Nephron (organoid): ENCODE results near the gene ZNF800.

Experiments
- H3K27ac Mint-ChIP-seq, 3 experiments: 2 replicates each; pipeline ENCODE4 v1.8.0; 2020; ENCODE audit warnings: mixed read lengths in 3 of 3, mild to moderate bottlenecking in 2 of 3, moderate library complexity in 1 of 3
- H3K27me3 Mint-ChIP-seq: 2 replicates; pipeline ENCODE4 v1.8.0; 2021; ENCODE audit warnings: low read depth, mild to moderate bottlenecking, moderate library complexity, mixed read lengths
- H3K36me3 Mint-ChIP-seq: 2 replicates; pipeline ENCODE4 v1.8.0; 2020; ENCODE audit warnings: low read depth, mixed read lengths
- H3K4me1 Mint-ChIP-seq: 2 replicates; pipeline ENCODE4 v1.8.0; 2020; ENCODE audit warnings: mixed read lengths
- H3K4me3 Mint-ChIP-seq, 3 experiments: 2 replicates each; pipeline ENCODE4 v1.8.0; 2020; ENCODE audit warnings: mild to moderate bottlenecking in 3 of 3, mixed read lengths in 3 of 3, moderate library complexity in 2 of 3
- H3K9me3 Mint-ChIP-seq: 2 replicates; pipeline ENCODE4 v1.8.0; 2020; ENCODE audit warnings: mixed read lengths
- TF ChIP-seq, protein P1 (sequence below), 3 experiments: fragments of 200-600 bp; sonication (generic); IDR thresholded peaks; one replicate each; pipeline ENCODE4 v1.5.0; 2021; ENCODE audit warnings: antibody characterized with exemption in 3 of 3; ENCODE audit not compliant: unreplicated experiment in 3 of 3

ZNF800 gene

DNA sequence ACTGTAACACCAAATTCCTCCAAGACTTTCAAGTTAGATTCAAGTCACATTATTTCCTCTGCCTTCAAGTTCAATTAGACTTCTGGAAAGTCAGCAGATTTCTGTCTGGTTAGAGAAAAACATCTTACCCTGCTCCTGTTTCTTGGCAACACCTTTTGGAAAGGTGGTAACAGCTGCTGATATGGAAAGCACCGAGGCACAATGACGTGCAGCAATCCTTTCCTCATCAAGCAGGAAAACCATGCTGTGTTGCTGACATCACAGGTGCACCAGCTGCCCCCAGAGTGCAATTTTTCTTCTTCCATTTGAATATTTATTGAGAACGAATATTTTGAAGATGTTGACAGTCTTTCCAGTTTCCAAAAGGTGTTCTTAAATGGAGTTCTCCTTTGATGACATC lies 41.9 kb downstream of the ZNF800 start:
- H3K4me1 Mint-ChIP-seq, result no peaks in the 10 kb centered on the region
- TF ChIP-seq, protein P1, sequence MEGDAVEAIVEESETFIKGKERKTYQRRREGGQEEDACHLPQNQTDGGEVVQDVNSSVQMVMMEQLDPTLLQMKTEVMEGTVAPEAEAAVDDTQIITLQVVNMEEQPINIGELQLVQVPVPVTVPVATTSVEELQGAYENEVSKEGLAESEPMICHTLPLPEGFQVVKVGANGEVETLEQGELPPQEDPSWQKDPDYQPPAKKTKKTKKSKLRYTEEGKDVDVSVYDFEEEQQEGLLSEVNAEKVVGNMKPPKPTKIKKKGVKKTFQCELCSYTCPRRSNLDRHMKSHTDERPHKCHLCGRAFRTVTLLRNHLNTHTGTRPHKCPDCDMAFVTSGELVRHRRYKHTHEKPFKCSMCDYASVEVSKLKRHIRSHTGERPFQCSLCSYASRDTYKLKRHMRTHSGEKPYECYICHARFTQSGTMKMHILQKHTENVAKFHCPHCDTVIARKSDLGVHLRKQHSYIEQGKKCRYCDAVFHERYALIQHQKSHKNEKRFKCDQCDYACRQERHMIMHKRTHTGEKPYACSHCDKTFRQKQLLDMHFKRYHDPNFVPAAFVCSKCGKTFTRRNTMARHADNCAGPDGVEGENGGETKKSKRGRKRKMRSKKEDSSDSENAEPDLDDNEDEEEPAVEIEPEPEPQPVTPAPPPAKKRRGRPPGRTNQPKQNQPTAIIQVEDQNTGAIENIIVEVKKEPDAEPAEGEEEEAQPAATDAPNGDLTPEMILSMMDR (IDR thresholded peaks at IDR 0.05; ENCODE audit: unreplicated experiment in 3 of 3), result no peak
- H3K27ac Mint-ChIP-seq, result no peak overlapping the region

DNA sequence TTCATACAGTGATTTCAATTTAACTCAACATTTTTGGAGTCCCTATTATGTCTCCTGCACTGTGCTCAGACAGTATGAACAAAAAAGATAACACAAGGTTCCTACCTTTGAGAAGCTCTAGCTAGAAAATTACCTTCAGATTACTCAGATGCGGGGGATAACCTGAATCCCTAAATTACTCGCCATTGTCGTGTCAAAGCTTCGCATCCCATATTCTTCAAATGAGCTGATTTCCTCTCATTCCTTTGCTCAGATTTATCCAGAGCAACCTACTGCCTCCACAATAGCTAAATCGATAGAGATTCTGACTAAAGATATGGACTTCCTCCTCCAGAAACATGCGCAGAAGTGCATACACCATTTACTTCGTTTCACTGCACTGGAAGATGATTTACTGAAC lies 42.6 kb downstream of the ZNF800 start:
- peaks cover 20% of the 10 kb centered on the region for H3K27me3 Mint-ChIP-seq
- H3K27ac Mint-ChIP-seq, result no peak overlapping the region
- H3K36me3 Mint-ChIP-seq, result peaks cover 3% of the 10 kb centered on the region
- no peaks in the 10 kb centered on the region for H3K4me1 Mint-ChIP-seq
- H3K9me3 Mint-ChIP-seq, result no peaks in the 10 kb centered on the region
- TF ChIP-seq, protein P1 (IDR thresholded peaks at IDR 0.05; ENCODE audit: unreplicated experiment in 3 of 3), result no peak
- no peak overlapping the region for H3K4me3 Mint-ChIP-seq

More for the DNA sequence above, 41.9 kb downstream of the ZNF800 start:
- peaks cover 16% of the 10 kb centered on the region for H3K27me3 Mint-ChIP-seq
- no peak overlapping the region for H3K4me3 Mint-ChIP-seq
- peaks cover 3% of the 10 kb centered on the region for H3K36me3 Mint-ChIP-seq
- no peaks in the 10 kb centered on the region for H3K9me3 Mint-ChIP-seq

DNA sequence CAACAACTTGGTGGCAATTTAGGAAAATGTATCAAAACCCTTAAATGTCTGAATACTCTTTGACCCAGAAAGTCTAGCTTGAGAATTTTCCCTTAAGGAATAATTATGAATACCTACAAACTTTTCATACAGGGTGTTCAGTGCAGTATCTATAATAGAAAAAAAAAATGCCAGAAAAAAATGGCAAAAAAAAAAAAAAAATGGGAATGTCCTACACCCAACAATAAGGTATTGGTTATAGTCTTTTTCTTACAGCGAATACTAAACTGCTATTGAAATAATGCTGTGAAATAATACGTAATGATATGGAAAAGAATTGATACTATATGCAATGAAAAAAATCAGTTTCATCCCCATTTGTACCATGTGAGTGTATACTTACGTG lies 44.3 kb downstream of the ZNF800 start:
- Mint-ChIP-seq H3K27me3 (peaks cover 20% of the 10 kb centered on the region), H3K4me3 (peak overlapping the region; percentile 60 to 66 (median 64)), H3K9me3 (no peaks in the 10 kb centered on the region), H3K36me3 (peaks cover 3% of the 10 kb centered on the region), H3K27ac (no peak overlapping the region), H3K4me1 (no peaks in the 10 kb centered on the region)
- TF ChIP-seq, protein P1 (IDR thresholded peaks at IDR 0.05; ENCODE audit: unreplicated experiment in 3 of 3), result no peak

DNA sequence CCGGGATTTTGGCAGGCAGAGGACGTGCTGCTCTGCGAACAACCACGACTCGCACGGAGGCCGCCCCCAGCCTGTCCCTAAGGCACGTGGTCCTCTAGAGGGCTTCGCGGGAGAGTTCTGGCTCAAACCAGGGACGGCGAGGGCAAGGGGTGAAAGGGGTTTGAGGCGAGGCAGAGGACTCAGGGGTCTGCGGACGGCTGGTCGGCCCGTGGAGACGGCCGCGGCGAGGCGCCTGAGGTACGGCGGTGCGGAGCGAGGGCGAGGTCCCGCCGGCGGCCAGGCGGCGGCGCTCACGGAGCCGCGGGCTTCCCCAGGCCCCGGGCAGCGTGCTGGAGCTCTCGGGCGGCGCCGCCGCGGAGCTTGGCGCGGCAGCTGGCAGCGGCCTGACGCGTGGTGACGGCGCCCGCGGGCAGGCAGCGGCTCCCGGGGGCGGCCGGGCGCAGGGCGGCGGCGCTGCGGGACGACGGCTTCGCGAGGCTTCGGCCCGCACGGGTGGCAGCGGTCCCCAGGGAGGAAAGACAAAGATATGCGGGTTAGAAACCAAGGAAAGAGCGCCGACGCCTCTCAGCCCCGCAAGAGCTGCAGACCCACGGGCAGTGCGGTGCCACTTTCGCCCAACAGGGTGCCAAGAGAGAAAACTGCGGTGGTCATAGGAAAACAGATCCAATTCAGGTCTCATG lies 44.8 kb downstream of the ZNF800 start:
- peaks cover 20% of the 10 kb centered on the region for H3K27me3 Mint-ChIP-seq
- H3K4me1 Mint-ChIP-seq, result no peaks in the 10 kb centered on the region
- peak overlapping the region; percentile 64 to 78 (median 76) for H3K4me3 Mint-ChIP-seq
- TF ChIP-seq, protein P1 (IDR thresholded peaks at IDR 0.05; ENCODE audit: unreplicated experiment in 3 of 3), result peak; percentile 41 to 56 (median 45)
- H3K9me3 Mint-ChIP-seq, result no peaks in the 10 kb centered on the region
- no peak overlapping the region for H3K27ac Mint-ChIP-seq
- peaks cover 3% of the 10 kb centered on the region for H3K36me3 Mint-ChIP-seq

DNA sequence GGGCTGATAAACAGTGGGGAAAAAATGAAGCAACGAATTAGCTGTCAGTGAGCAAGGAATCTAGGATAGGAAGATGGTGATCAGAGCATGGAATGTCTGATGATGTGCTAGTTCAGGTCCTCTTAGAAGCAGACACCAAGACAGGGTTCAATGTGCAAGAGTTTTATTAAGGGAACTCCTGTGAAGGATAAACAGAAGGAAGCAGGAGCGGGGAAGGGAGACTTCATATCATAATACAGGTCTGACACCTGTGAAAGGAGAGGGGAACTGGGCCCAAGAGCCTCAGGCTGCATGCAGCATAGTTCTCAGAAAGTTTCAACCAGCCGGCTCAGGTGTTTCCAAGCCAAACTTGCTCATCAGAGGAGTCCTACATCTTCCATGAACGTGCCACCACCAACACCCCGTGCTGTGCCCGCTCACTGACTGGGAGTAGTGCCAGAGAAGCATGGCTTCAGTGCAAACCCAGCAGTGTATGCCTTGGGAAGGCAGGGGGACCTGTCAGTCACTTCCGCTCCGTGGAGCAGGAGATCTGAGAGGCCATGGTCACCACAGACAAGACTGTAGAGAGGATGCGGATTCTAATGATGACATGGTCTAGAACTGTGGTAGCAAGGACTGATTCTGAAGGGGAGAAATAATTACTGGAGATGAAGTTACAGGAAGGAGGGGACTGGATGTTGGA lies 45.8 kb downstream of the ZNF800 start:
- no peaks in the 10 kb centered on the region for H3K4me1 Mint-ChIP-seq
- H3K27ac Mint-ChIP-seq, result no peak overlapping the region
- H3K4me3 Mint-ChIP-seq, result peak overlapping the region; percentile 59 to 78 (median 75)
- peaks cover 3% of the 10 kb centered on the region for H3K36me3 Mint-ChIP-seq
- peaks cover 20% of the 10 kb centered on the region for H3K27me3 Mint-ChIP-seq
- TF ChIP-seq, protein P1 (IDR thresholded peaks at IDR 0.05; ENCODE audit: unreplicated experiment in 3 of 3), result no peak
- H3K9me3 Mint-ChIP-seq, result peaks cover 4% of the 10 kb centered on the region
